ENCODE results near the gene DPPA2. TPM values are rescaled to one million over a fixed set of nuclear protein-coding genes. Genes with fewer than 3 reads are reported as not detected.

The DPPA2 gene
- total RNA-seq, 1 experiment from 2014 or later: not detected

GRCh38 chr3:109278546-109278945, 37.8 kb downstream of the DPPA2 start:
- no peak overlapping the region for H3K9ac ChIP-seq (ENCODE audit: low read length)
- BruUV-seq (replicated peaks): no TSS peak
- POLR2A ChIA-PET: no interaction called here

DNA sequence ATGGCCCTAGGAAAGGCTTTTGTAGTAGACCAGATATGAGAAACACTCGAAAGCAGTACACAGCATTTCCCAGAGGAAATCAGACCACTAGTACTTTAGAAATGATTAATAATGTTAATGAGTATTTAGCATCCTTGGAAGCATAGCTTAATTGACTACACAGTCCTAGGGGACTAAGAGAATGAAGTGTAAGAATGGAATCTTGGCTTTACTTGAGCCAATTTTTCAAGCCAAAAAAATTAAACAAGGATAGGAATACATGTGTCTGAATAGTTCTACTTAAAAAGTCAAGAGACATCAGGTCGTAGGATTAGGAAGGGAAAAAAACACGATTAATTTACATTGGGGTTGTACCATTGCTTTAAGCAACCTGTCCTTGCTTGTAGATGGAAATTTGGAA, 38.2 kb downstream of the DPPA2 start:
- no peak for ATAC-seq
- BruUV-seq (replicated peaks): no TSS peak
- no peak overlapping the region for H3K4me3 ChIP-seq (replicated peaks in 1 of 2; ENCODE audit: low read depth in 1 of 2, low read length in 2 of 2)
- TF ChIP-seq SP1 (IDR thresholded peaks at IDR 0.05; ENCODE audit: low read depth) (no peak), ELF1 (IDR thresholded peaks at IDR 0.05; ENCODE audit: borderline replicate concordance, low read depth) (no peak), JUND (IDR thresholded peaks at IDR 0.05) (no peak), POLR2A (IDR thresholded peaks at IDR 0.05; ENCODE audit: borderline replicate concordance, extremely low read depth, insufficient read depth, insufficient read length) (no peak), SRF (IDR thresholded peaks at IDR 0.05; ENCODE audit: low read depth) (no peak), TCF7L2 (IDR thresholded peaks at IDR 0.05; ENCODE audit: borderline replicate concordance, extremely low read depth, insufficient read depth, insufficient read length) (no peak), EZH2phosphoT487 (IDR thresholded peaks at IDR 0.05; ENCODE audit: borderline replicate concordance) (no peak), CTCF (IDR thresholded peaks at IDR 0.05 in 2 of 3, conservative IDR thresholded peaks at IDR 0.05 in 1 of 3; ENCODE audit: borderline replicate concordance in 1 of 3, insufficient read depth in 1 of 3, low read depth in 2 of 3, low read length in 2 of 3) (no peak), SIN3A (IDR thresholded peaks at IDR 0.05; ENCODE audit: low read depth) (no peak), ZBTB33 (IDR thresholded peaks at IDR 0.05; ENCODE audit: extremely low read depth, insufficient replicate concordance, low read length) (no peak), POLR2AphosphoS5 (IDR thresholded peaks at IDR 0.05; ENCODE audit: low read depth, low read length) (no peak), YY1 (IDR thresholded peaks at IDR 0.05; ENCODE audit: extremely low read depth, insufficient replicate concordance, low read depth, low read length) (no peak), EGR1 (IDR thresholded peaks at IDR 0.05; ENCODE audit: low read depth) (no peak), EZH2 (IDR thresholded peaks at IDR 0.05) (no peak), ZNF274 (IDR thresholded peaks at IDR 0.05; ENCODE audit: low read depth, low read length) (no peak), ZFX (IDR thresholded peaks at IDR 0.05) (no peak)
- TF ChIP-seq, protein P1, sequence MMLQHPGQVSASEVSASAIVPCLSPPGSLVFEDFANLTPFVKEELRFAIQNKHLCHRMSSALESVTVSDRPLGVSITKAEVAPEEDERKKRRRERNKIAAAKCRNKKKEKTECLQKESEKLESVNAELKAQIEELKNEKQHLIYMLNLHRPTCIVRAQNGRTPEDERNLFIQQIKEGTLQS (IDR thresholded peaks at IDR 0.05): no peak

More at GRCh38 chr3:109278546-109278945, 37.8 kb downstream of the DPPA2 start:
- TF ChIP-seq MAX (IDR thresholded peaks at IDR 0.05): no peak
- no peak for ATAC-seq
- DNase-seq (ENCODE audit: low read depth, low spot score): no peak
- H3K9me3 ChIP-seq (ENCODE audit: control insufficient read depth in 1 of 2, insufficient read depth in 1 of 2, low read depth in 1 of 2, low read length in 2 of 2): no peaks in the 10 kb centered on the region
- no peaks in the 10 kb centered on the region for H3K27me3 ChIP-seq (ENCODE audit: insufficient read depth, low read length)
- ChIA-PET RAD21 (ENCODE audit: low non-redundant PET in 1 of 2, low total read pairs in 2 of 2, uncharacterized antibody in 2 of 2, unreplicated experiment in 2 of 2) (no interaction called here), CTCF (interaction anchor here (2.3 kb wide), 1 partner anchor 120 kb away, joined by 9 read pairs; no protein-coding TSS in a partner anchor)
- no peaks in the 10 kb centered on the region for H3K36me3 ChIP-seq (ENCODE audit: control insufficient read depth in 1 of 2, insufficient read depth in 2 of 2, low read length in 2 of 2)
- no peak overlapping the region for H3K4me2 ChIP-seq (ENCODE audit: low read length)
- no peak overlapping the region for H2AFZ ChIP-seq (ENCODE audit: low read depth, low read length, poor library complexity, severe bottlenecking)
- no peak overlapping the region for H3K4me3 ChIP-seq (replicated peaks in 1 of 2; ENCODE audit: low read depth in 1 of 2, low read length in 2 of 2)
- intact Hi-C loops (cut with micrococcal nuclease): no loop called here
- no peaks in the 10 kb centered on the region for H4K20me1 ChIP-seq (ENCODE audit: insufficient read depth)
- no peaks in the 10 kb centered on the region for H3K79me2 ChIP-seq (ENCODE audit: insufficient read depth, low read length)
- no peaks in the 10 kb centered on the region; a peak in 1 of 4 replicates for H3K4me1 ChIP-seq (ENCODE audit: control insufficient read depth in 1 of 2, insufficient read depth in 2 of 2, low read length in 2 of 2)
- H3K27ac ChIP-seq (ENCODE audit: low read depth, low read length): no peak overlapping the region
- H3K9me2 ChIP-seq (ENCODE audit: insufficient read depth): no peaks in the 10 kb centered on the region

More for the DNA sequence above, 38.2 kb downstream of the DPPA2 start:
- Histone ChIP-seq H3K79me2 (ENCODE audit: insufficient read depth, low read length) (no peaks in the 10 kb centered on the region), H3K27ac (ENCODE audit: low read depth, low read length) (no peak overlapping the region), H3K36me3 (ENCODE audit: control insufficient read depth in 1 of 2, insufficient read depth in 2 of 2, low read length in 2 of 2) (no peaks in the 10 kb centered on the region), H3K4me1 (ENCODE audit: control insufficient read depth in 1 of 2, insufficient read depth in 2 of 2, low read length in 2 of 2) (no peaks in the 10 kb centered on the region; a peak in 1 of 4 replicates), H2AFZ (ENCODE audit: low read depth, low read length, poor library complexity, severe bottlenecking) (no peak overlapping the region), H3K27me3 (ENCODE audit: insufficient read depth, low read length) (no peaks in the 10 kb centered on the region), H3K4me2 (ENCODE audit: low read length) (no peak overlapping the region), H3K9me2 (ENCODE audit: insufficient read depth) (no peaks in the 10 kb centered on the region), H3K9ac (ENCODE audit: low read length) (no peak overlapping the region), H3K9me3 (ENCODE audit: control insufficient read depth in 1 of 2, insufficient read depth in 1 of 2, low read depth in 1 of 2, low read length in 2 of 2) (no peaks in the 10 kb centered on the region), H4K20me1 (ENCODE audit: insufficient read depth) (no peaks in the 10 kb centered on the region)
- no peak for DNase-seq (ENCODE audit: low read depth, low spot score)
- ChIA-PET POLR2A (no interaction called here), RAD21 (ENCODE audit: low non-redundant PET in 1 of 2, low total read pairs in 2 of 2, uncharacterized antibody in 2 of 2, unreplicated experiment in 2 of 2) (no interaction called here), CTCF (interaction anchor here (2.3 kb wide), 1 partner anchor 121 kb away, joined by 9 read pairs; no protein-coding TSS in a partner anchor)
- intact Hi-C loops (cut with micrococcal nuclease): no loop called here

Measured in HCT116 (cell line).